ENCODE measurements around the gene ABHD10.

- TF ChIP-seq CEBPB (IDR thresholded peaks at IDR 0.05) = no peak
- TF ChIP-seq REST (IDR thresholded peaks at IDR 0.05; ENCODE audit: low read depth) = no peak
- no peak for TF ChIP-seq YY1 (IDR thresholded peaks at IDR 0.05; ENCODE audit: low read depth)
- no peak for TF ChIP-seq CREB1 (IDR thresholded peaks at IDR 0.05; ENCODE audit: low read depth)
- TF ChIP-seq USF1 (IDR thresholded peaks at IDR 0.05) = no peak
- TF ChIP-seq TCF12 (IDR thresholded peaks at IDR 0.05; ENCODE audit: low read depth) = no peak
- TF ChIP-seq TAF1 (IDR thresholded peaks at IDR 0.05; ENCODE audit: low read depth) = no peak
- TF ChIP-seq FOXM1 (IDR thresholded peaks at IDR 0.05; ENCODE audit: borderline replicate concordance, low read depth) = no peak
- TF ChIP-seq EP300 (IDR thresholded peaks at IDR 0.05; ENCODE audit: borderline replicate concordance) = no peak
- no peak for TF ChIP-seq RAD21 (IDR thresholded peaks at IDR 0.05; ENCODE audit: low read depth)
Measured at GRCh38 chr3:112000367-112000771, 21.5 kb downstream of the ABHD10 start.
